Measurements from ENCODE around the gene MEF2A.

GRCh38 chr15:99574502-99574901 lies 8.7 kb downstream of the MEF2A start:
- TF ChIP-seq TAF1 (IDR thresholded peaks at IDR 0.05; ENCODE audit: borderline replicate concordance, insufficient read depth, low read length) (no peak), POLR2AphosphoS5 (IDR thresholded peaks at IDR 0.05; ENCODE audit: low read depth, low read length) (no peak)
